HCT116 (cell line): ENCODE results near the gene ZNF722. TPM values are rescaled to one million over a fixed set of nuclear protein-coding genes. Genes with fewer than 3 reads are reported as not detected.

ENCODE experiments used
- total RNA-seq: library from RNA; stranded (reverse); gene quantifications from one replicate; pipeline ENCODE4 v1.2.1, GENCODE V29; 2021; ENCODE audit not compliant: unreplicated experiment

ZNF722 gene
- total RNA-seq, 1 experiment from 2014 or later, result not detected

Other genes starting within 250 kb of the ZNF722 start
- gene ZNF727, start 46.6 kb downstream of the ZNF722 start, total RNA-seq, result not detected
- not detected for gene ZNF735, start 208.4 kb downstream of the ZNF722 start, total RNA-seq
- gene ZNF679, start 229.6 kb downstream of the ZNF722 start, total RNA-seq, result not detected